SK-N-SH (cell line): Measurements from ENCODE around the gene SLF2. TPM values are rescaled to one million over a fixed set of nuclear protein-coding genes. Genes with fewer than 3 reads are reported as not detected.

Source experiments
- CTCF ChIA-PET: fragments of 300-600, 350-600 bp; formaldehyde crosslinking; extraction: SDS; loops from one replicate; lab custom pipeline; 2021; lab: Yijun Ruan, JAX
- POLR2A ChIA-PET: fragments of 350-600 bp; sonication (Branson Sonifier 250); formaldehyde crosslinking; extraction: SDS; loops from one replicate; lab custom pipeline; 2020; ENCODE audit warnings: antibody characterized with exemption, inconsistent platforms; lab: Yijun Ruan, JAX
- DNase-seq: peaks from one replicate; pipeline ENCODE4 v3.0.0; 2012
- H2AFZ ChIP-seq: fragments of 200-600 bp; sonication (generic); 2 replicates; pipeline ENCODE4 v1.8.1; 2016; ENCODE audit warnings: antibody characterized with exemption, mild to moderate bottlenecking, low read depth
- H3F3A ChIP-seq: fragments of 200-600 bp; sonication (generic); replicated peaks from 2 replicates; pipeline ENCODE3; 2016; ENCODE audit warnings: antibody characterized with exemption, mild to moderate bottlenecking; ENCODE audit not compliant: insufficient read depth
- H3K27ac ChIP-seq, 2 experiments: fragments of 200-500 bp in 1 of 2; fragments of 200-600 bp in 1 of 2; sonication (Bioruptor generic) in 1 of 2; sonication (generic), shearing (Covaris generic) in 1 of 2; 2 replicates each; pipeline versions ENCODE4 v1.5.1 to v1.6.1; 2014 to 2016; ENCODE audit warnings: low read depth in 2 of 2, inconsistent platforms in 1 of 2, low read length in 1 of 2, mild to moderate bottlenecking in 1 of 2, mixed read lengths in 1 of 2
- H3K27me3 ChIP-seq: fragments of 200-600 bp; sonication (generic), shearing (Covaris generic); 2 replicates; pipeline ENCODE4 v1.6.1; 2016; ENCODE audit warnings: mixed run types; ENCODE audit not compliant: insufficient read depth
- H3K36me3 ChIP-seq, 2 experiments: fragments of 200-500 bp in 1 of 2; fragments of 200-600 bp in 1 of 2; sonication (Bioruptor generic) in 1 of 2; sonication (generic) in 1 of 2; replicated peaks in 1 of 2; 2 replicates each; pipeline versions ENCODE3 to v1.5.1; 2014 to 2016; ENCODE audit warnings: low read length in 1 of 2, mild to moderate bottlenecking in 1 of 2; ENCODE audit not compliant: insufficient read depth in 2 of 2, control insufficient read depth in 1 of 2
- H3K4me1 ChIP-seq, 2 experiments: fragments of 200-500 bp in 1 of 2; fragments of 200-600 bp in 1 of 2; sonication (Bioruptor generic) in 1 of 2; sonication (generic), shearing (Covaris generic) in 1 of 2; 2 replicates each; pipeline versions ENCODE4 v1.5.1 to v1.6.1; 2014 to 2016; ENCODE audit warnings: low read depth in 1 of 2, low read length in 1 of 2, mixed run types in 1 of 2; ENCODE audit not compliant: insufficient read depth in 2 of 2, control insufficient read depth in 1 of 2
- H3K4me2 ChIP-seq: fragments of 200-600 bp; sonication (generic), shearing (Covaris generic); 2 replicates; pipeline ENCODE4 v1.6.1; 2017; ENCODE audit warnings: mixed run types
- H3K4me3 ChIP-seq, 2 experiments: fragments of 200-500 bp in 1 of 2; fragments of 200-600 bp in 1 of 2; sonication (Bioruptor generic) in 1 of 2; sonication (generic), shearing (Covaris generic) in 1 of 2; 2 replicates each; pipeline versions ENCODE4 v1.5.1 to v1.8.1; 2014 to 2016; ENCODE audit warnings: low read depth in 2 of 2, inconsistent platforms in 1 of 2, low read length in 1 of 2, mild to moderate bottlenecking in 1 of 2, mixed read lengths in 1 of 2, moderate library complexity in 1 of 2
- H3K79me2 ChIP-seq: fragments of 200-600 bp; sonication (generic); 2 replicates; pipeline ENCODE4 v1.8.1; 2017; ENCODE audit warnings: mild to moderate bottlenecking; ENCODE audit not compliant: insufficient read depth
- H3K9ac ChIP-seq: fragments of 200-600 bp; sonication (generic); 2 replicates; pipeline ENCODE4 v1.6.1; 2017; ENCODE audit warnings: mixed run types
- H3K9me2 ChIP-seq: fragments of 200-600 bp; sonication (generic); 2 replicates; pipeline ENCODE4 v1.6.1; 2017; ENCODE audit warnings: mixed run types
- H3K9me3 ChIP-seq: fragments of 200-600 bp; sonication (generic); 2 replicates; pipeline ENCODE4 v1.6.1; 2017; ENCODE audit warnings: mixed run types, mild to moderate bottlenecking, moderate library complexity
- H4K20me1 ChIP-seq: fragments of 200-600 bp; sonication (generic); 2 replicates; pipeline ENCODE4 v1.6.1; 2017; ENCODE audit warnings: mild to moderate bottlenecking, mixed run types; ENCODE audit not compliant: insufficient read depth
- CHD2 ChIP-seq: fragments of 150-350 bp; IDR thresholded peaks from 2 replicates; pipeline ENCODE4 v1.6.1; 2018; ENCODE audit warnings: low read length; ENCODE audit not compliant: partially characterized antibody
- EP300 ChIP-seq, 2 experiments: IDR thresholded peaks; 2 replicates each; pipeline versions ENCODE4 v1.4.0 to v1.6.1; 2012; ENCODE audit warnings: borderline replicate concordance in 1 of 2, low read depth in 1 of 2, low read length in 1 of 2
- EZH2phosphoT487 ChIP-seq: fragments of 200-600 bp; sonication (generic); IDR thresholded peaks from 2 replicates; pipeline ENCODE4 v1.6.1; 2017; ENCODE audit warnings: low read depth, mixed run types, mild to moderate bottlenecking, antibody characterized with exemption, moderate library complexity, borderline replicate concordance
- FOSL2 ChIP-seq: IDR thresholded peaks from 2 replicates; pipeline ENCODE4 v1.4.0; 2012; ENCODE audit warnings: low read depth, mild to moderate bottlenecking, moderate library complexity, borderline replicate concordance
- FOXM1 ChIP-seq: IDR thresholded peaks from 2 replicates; pipeline ENCODE4 v1.4.0; 2012; ENCODE audit warnings: low read depth, mild to moderate bottlenecking
- MEF2A ChIP-seq: IDR thresholded peaks from 2 replicates; pipeline ENCODE4 v1.4.0; 2012; ENCODE audit warnings: low read depth, borderline replicate concordance
- MXI1 ChIP-seq: IDR thresholded peaks from 2 replicates; pipeline ENCODE4 v1.6.1; 2012; ENCODE audit warnings: mild to moderate bottlenecking, low read depth, low read length, improper control_type of control experiment
- NFIC ChIP-seq: IDR thresholded peaks from 2 replicates; pipeline ENCODE4 v1.4.0; 2012; ENCODE audit warnings: borderline replicate concordance
- NRF1 ChIP-seq: IDR thresholded peaks from 2 replicates; pipeline ENCODE4 v1.6.1; 2012; ENCODE audit warnings: low read depth, mild to moderate bottlenecking, low read length
- PBX3 ChIP-seq: IDR thresholded peaks from 2 replicates; pipeline ENCODE4; 2012
- RAD21 ChIP-seq: IDR thresholded peaks from 2 replicates; pipeline ENCODE4 v1.6.1; 2012; ENCODE audit warnings: mild to moderate bottlenecking, low read length
- SMC3 ChIP-seq: IDR thresholded peaks from 2 replicates; pipeline ENCODE4 v1.6.1; 2012; ENCODE audit warnings: low read depth, low read length, improper control_type of control experiment
- TCF12 ChIP-seq: IDR thresholded peaks from 2 replicates; pipeline ENCODE4 v1.4.0; 2012
- TEAD4 ChIP-seq: IDR thresholded peaks from 2 replicates; pipeline ENCODE4 v1.4.0; 2012; ENCODE audit warnings: mild to moderate bottlenecking, borderline replicate concordance; ENCODE audit not compliant: insufficient read depth
- USF1 ChIP-seq: IDR thresholded peaks from 2 replicates; pipeline ENCODE4 v1.4.0; 2012; ENCODE audit warnings: low read depth, borderline replicate concordance
- YY1 ChIP-seq: IDR thresholded peaks from 2 replicates; pipeline ENCODE4 v1.4.0; 2012; ENCODE audit warnings: low read depth, mild to moderate bottlenecking
- WGBS: methylation state at CpG from one replicate; pipeline ENCODE4 v1.1.6; 2017; ENCODE audit warnings: low lambda C conversion rate; 5-methylcytosine and 5-hydroxymethylcytosine counted together
- polyA plus RNA-seq, 3 experiments: library from polyadenylated mRNA; depleted of rRNA; stranded (reverse); fragments of >200 nt; gene quantifications; 2 replicates each; pipeline ENCODE4 v1.2.3, GENCODE V29; 2012
- TF ChIP-seq, protein P1 (sequence below): IDR thresholded peaks from 2 replicates; pipeline ENCODE4 v1.4.0; 2012; ENCODE audit warnings: low read depth
- TF ChIP-seq, protein P2 (sequence below): IDR thresholded peaks from 2 replicates; pipeline ENCODE4 v1.4.0; 2012; ENCODE audit warnings: low read depth, borderline replicate concordance

The SLF2 gene
- polyA plus RNA-seq, 1 of the 3 experiments (the other 2 are of a cell fraction), result 6.3 TPM

- no peaks in the 10 kb centered on the region for H3K9me3 ChIP-seq
- no peak overlapping the region for H3K4me2 ChIP-seq
- H3K9me2 ChIP-seq, result no peaks in the 10 kb centered on the region
- peaks cover 37 to 48% of the 10 kb centered on the region in 2 experiments for H3K36me3 ChIP-seq
- H3F3A ChIP-seq, result peaks cover 16% of the 10 kb centered on the region
- TF ChIP-seq EZH2phosphoT487 (no peak), FOXM1 (no peak), SMC3 (no peak), TEAD4 (no peak), NRF1 (no peak), CHD2 (no peak), USF1 (no peak), MXI1 (no peak), EP300 (IDR thresholded peaks at IDR 0.05; ENCODE audit: borderline replicate concordance in 1 of 2, low read depth in 1 of 2, low read length in 1 of 2) (no peak), TCF12 (no peak), NFIC (no peak), RAD21 (no peak), PBX3 (no peak), YY1 (no peak), FOSL2 (no peak), MEF2A (no peak)
- TF ChIP-seq, protein P1, sequence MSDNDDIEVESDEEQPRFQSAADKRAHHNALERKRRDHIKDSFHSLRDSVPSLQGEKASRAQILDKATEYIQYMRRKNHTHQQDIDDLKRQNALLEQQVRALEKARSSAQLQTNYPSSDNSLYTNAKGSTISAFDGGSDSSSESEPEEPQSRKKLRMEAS, result no peak
- TF ChIP-seq, protein P2, sequence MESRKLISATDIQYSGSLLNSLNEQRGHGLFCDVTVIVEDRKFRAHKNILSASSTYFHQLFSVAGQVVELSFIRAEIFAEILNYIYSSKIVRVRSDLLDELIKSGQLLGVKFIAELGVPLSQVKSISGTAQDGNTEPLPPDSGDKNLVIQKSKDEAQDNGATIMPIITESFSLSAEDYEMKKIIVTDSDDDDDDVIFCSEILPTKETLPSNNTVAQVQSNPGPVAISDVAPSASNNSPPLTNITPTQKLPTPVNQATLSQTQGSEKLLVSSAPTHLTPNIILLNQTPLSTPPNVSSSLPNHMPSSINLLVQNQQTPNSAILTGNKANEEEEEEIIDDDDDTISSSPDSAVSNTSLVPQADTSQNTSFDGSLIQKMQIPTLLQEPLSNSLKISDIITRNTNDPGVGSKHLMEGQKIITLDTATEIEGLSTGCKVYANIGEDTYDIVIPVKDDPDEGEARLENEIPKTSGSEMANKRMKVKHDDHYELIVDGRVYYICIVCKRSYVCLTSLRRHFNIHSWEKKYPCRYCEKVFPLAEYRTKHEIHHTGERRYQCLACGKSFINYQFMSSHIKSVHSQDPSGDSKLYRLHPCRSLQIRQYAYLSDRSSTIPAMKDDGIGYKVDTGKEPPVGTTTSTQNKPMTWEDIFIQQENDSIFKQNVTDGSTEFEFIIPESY, result no peak
- H3K4me1 ChIP-seq, result peaks cover 6 to 26% of the 10 kb centered on the region in 2 experiments; a peak in 3 of 4 replicates
- no peak for DNase-seq
- H3K27me3 ChIP-seq, result no peaks in the 10 kb centered on the region
- H3K79me2 ChIP-seq, result peaks cover 24% of the 10 kb centered on the region
- no peak overlapping the region for H2AFZ ChIP-seq
- CTCF ChIA-PET, result interaction anchor here (0.6 to 24.5 kb wide), 6 partner anchors 8 to 134 kb away, joined by 3 to 443 read pairs (median 10); partner anchors contain the start of gene LZTS2
- peaks cover 29% of the 10 kb centered on the region for H4K20me1 ChIP-seq
- no peak overlapping the region for H3K4me3 ChIP-seq
- 90% methylated on average over 8 of the region's 11 CpGs for WGBS
- H3K9ac ChIP-seq, result no peak overlapping the region
- POLR2A ChIA-PET, result interaction anchor here (0.6 to 1.0 kb wide), 3 partner anchors 15 to 486 kb away, joined by 3 read pairs; no protein-coding TSS in a partner anchor
- H3K27ac ChIP-seq, result peak overlapping the region in 1 of 2 experiments; percentile 61; a peak in 2 of 4 replicates
Measured at GRCh38 chr10:101007099-101007711, 94.4 kb downstream of the SLF2 start.
